Adrenal gland (tissue), 5 donors: Measurements from ENCODE around the gene ZDHHC5.
"Not testable (repeated sequence)": the region's sequence is repeated elsewhere in the genome, so short reads cannot be mapped to it uniquely, and the experiment has no call there.

Experiments
- POLR2A ChIP-seq, 2 donors: fragments of 450-650 bp; IDR thresholded peaks; one replicate each; pipeline ENCODE4 v1.6.1; 2017; ENCODE audit warnings: antibody characterized with exemption in 2 of 2, mild to moderate bottlenecking in 2 of 2, moderate library complexity in 1 of 2
- TF ChIP-seq, protein P1 (sequence below), 6 experiments: fragments of 450-650 bp in 4 of 6; fragments of 200-600 bp in 2 of 6; sonication (generic) in 1 of 6; IDR thresholded peaks; 1 replicate in 5 of 6; 2 replicates in 1 of 6; pipeline versions ENCODE4 v1.5.1 to v1.8.0; 2016 to 2021; ENCODE audit warnings: antibody characterized with exemption in 6 of 6, mild to moderate bottlenecking in 2 of 6, moderate library complexity in 1 of 6
- donor health status: DM: no; HTN: no; CAD: no.

DNA sequence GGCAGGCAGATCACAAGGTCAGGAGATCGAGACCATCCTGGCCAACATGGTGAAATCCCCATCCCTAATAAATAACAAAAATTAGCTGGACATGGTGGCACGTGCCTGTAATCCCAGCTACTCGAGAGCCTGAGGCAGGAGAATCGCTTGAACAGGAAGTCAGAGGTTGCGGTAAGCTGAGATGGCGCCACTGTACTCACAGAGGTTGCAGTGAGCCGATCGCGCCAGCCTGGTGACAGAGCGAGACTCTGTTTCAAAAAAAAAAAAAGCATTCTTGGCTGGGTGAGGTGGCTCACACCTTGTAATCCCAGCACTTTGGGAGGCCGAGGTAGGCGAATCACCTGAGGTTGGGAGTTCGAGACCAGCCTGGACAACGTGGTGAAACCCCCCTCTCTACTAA is 15.7 kb upstream of the ZDHHC5 start:
- TF ChIP-seq POLR2A (IDR thresholded peaks at IDR 0.05) = not testable (repeated sequence)
- TF ChIP-seq, protein P1, sequence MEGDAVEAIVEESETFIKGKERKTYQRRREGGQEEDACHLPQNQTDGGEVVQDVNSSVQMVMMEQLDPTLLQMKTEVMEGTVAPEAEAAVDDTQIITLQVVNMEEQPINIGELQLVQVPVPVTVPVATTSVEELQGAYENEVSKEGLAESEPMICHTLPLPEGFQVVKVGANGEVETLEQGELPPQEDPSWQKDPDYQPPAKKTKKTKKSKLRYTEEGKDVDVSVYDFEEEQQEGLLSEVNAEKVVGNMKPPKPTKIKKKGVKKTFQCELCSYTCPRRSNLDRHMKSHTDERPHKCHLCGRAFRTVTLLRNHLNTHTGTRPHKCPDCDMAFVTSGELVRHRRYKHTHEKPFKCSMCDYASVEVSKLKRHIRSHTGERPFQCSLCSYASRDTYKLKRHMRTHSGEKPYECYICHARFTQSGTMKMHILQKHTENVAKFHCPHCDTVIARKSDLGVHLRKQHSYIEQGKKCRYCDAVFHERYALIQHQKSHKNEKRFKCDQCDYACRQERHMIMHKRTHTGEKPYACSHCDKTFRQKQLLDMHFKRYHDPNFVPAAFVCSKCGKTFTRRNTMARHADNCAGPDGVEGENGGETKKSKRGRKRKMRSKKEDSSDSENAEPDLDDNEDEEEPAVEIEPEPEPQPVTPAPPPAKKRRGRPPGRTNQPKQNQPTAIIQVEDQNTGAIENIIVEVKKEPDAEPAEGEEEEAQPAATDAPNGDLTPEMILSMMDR (IDR thresholded peaks at IDR 0.05) = not testable (repeated sequence)
